Ishikawa (cell line): ENCODE results near the gene THRAP3.

ENCODE experiments used
- EGR1 ChIP-seq: IDR thresholded peaks from 2 replicates; pipeline ENCODE4 v1.6.1; 2012
- EP300 ChIP-seq: IDR thresholded peaks from 2 replicates; pipeline ENCODE4 v1.6.1; 2012; ENCODE audit warnings: borderline replicate concordance
- RAD21 ChIP-seq: IDR thresholded peaks from 2 replicates; pipeline ENCODE4 v1.6.1; 2012; ENCODE audit warnings: low read depth
- TCF12 ChIP-seq: IDR thresholded peaks from 2 replicates; pipeline ENCODE4 v1.6.1; 2012; ENCODE audit warnings: low read depth
- YY1 ChIP-seq: IDR thresholded peaks from 2 replicates; pipeline ENCODE4 v1.6.1; 2012; ENCODE audit warnings: low read depth
- TF ChIP-seq, protein P1 (sequence below): IDR thresholded peaks from 2 replicates; pipeline ENCODE4 v1.6.1; 2012; ENCODE audit warnings: low read depth, mild to moderate bottlenecking

GRCh38 chr1:36320767-36321118 lies 96.5 kb downstream of the THRAP3 start:
- TF ChIP-seq YY1, result no peak
- no peak for TF ChIP-seq TCF12
- TF ChIP-seq RAD21, result no peak
- TF ChIP-seq EP300, result no peak
- TF ChIP-seq, protein P1, sequence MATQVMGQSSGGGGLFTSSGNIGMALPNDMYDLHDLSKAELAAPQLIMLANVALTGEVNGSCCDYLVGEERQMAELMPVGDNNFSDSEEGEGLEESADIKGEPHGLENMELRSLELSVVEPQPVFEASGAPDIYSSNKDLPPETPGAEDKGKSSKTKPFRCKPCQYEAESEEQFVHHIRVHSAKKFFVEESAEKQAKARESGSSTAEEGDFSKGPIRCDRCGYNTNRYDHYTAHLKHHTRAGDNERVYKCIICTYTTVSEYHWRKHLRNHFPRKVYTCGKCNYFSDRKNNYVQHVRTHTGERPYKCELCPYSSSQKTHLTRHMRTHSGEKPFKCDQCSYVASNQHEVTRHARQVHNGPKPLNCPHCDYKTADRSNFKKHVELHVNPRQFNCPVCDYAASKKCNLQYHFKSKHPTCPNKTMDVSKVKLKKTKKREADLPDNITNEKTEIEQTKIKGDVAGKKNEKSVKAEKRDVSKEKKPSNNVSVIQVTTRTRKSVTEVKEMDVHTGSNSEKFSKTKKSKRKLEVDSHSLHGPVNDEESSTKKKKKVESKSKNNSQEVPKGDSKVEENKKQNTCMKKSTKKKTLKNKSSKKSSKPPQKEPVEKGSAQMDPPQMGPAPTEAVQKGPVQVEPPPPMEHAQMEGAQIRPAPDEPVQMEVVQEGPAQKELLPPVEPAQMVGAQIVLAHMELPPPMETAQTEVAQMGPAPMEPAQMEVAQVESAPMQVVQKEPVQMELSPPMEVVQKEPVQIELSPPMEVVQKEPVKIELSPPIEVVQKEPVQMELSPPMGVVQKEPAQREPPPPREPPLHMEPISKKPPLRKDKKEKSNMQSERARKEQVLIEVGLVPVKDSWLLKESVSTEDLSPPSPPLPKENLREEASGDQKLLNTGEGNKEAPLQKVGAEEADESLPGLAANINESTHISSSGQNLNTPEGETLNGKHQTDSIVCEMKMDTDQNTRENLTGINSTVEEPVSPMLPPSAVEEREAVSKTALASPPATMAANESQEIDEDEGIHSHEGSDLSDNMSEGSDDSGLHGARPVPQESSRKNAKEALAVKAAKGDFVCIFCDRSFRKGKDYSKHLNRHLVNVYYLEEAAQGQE, result no peak
- no peak for TF ChIP-seq EGR1
